OCI-LY7 (cell line): Measurements from ENCODE around the gene PHEX. TPM values are rescaled to one million over a fixed set of nuclear protein-coding genes. Genes with fewer than 3 reads are reported as not detected.

Experiments
- BruUV-seq: library from RNA; stranded (reverse); fragments of 400-500 nt; replicated peaks from 2 replicates; lab custom pipeline; 2021; lab: Mats Ljungman, UMichigan
- CTCF ChIA-PET: fragments of 300-600 bp; sonication (Branson Sonifier 250); formaldehyde crosslinking; loops from one replicate; lab custom pipeline; 2022; ENCODE audit warnings: antibody characterized with exemption; ENCODE audit not compliant: unreplicated experiment; lab: Charles Lee
- POLR2A ChIA-PET: fragments of 300-600 bp; sonication (Branson Sonifier 250); formaldehyde crosslinking; loops from one replicate; lab custom pipeline; 2022; ENCODE audit warnings: antibody characterized with exemption; lab: Charles Lee
- DNase-seq: peaks from one replicate; pipeline ENCODE4 v3.0.0-alpha.2; 2015; ENCODE audit warnings: low spot score
- H2AFZ ChIP-seq: fragments of 200-600 bp; sonication (generic), shearing (Covaris generic); 2 replicates; pipeline ENCODE4 v1.6.1; 2014; ENCODE audit warnings: mild to moderate bottlenecking, antibody characterized with exemption, low read length, moderate library complexity
- H3K27ac ChIP-seq: fragments of 200-600 bp; sonication (generic); 2 replicates; pipeline ENCODE4 v1.5.1; 2014; ENCODE audit warnings: mixed run types, low read depth, mild to moderate bottlenecking, moderate library complexity, low read length, inconsistent platforms; ENCODE audit not compliant: poor library complexity, severe bottlenecking
- H3K36me3 ChIP-seq: fragments of 200-600 bp; sonication (generic); 2 replicates; pipeline ENCODE4 v1.6.1; 2014; ENCODE audit warnings: mild to moderate bottlenecking, antibody characterized with exemption, low read length, moderate library complexity, mixed read lengths; ENCODE audit not compliant: insufficient read depth
- H3K4me1 ChIP-seq: fragments of 200-600 bp; sonication (generic); 2 replicates; pipeline ENCODE4 v1.5.1; 2014; ENCODE audit warnings: mild to moderate bottlenecking, low read length; ENCODE audit not compliant: insufficient read depth, poor library complexity, severe bottlenecking
- H3K4me2 ChIP-seq: fragments of 200-600 bp; sonication (generic); 2 replicates; pipeline ENCODE4 v1.6.1; 2014; ENCODE audit warnings: mild to moderate bottlenecking, low read length
- H3K4me3 ChIP-seq: fragments of 200-600 bp; sonication (generic); 2 replicates; pipeline ENCODE4 v1.5.1; 2014; ENCODE audit warnings: mild to moderate bottlenecking, low read depth, low read length; ENCODE audit not compliant: poor library complexity, severe bottlenecking
- H3K79me2 ChIP-seq: fragments of 200-600 bp; sonication (generic); 2 replicates; pipeline ENCODE4 v1.6.1; 2016; ENCODE audit warnings: low read depth, mild to moderate bottlenecking, low read length, moderate library complexity, mixed read lengths; ENCODE audit not compliant: insufficient read depth
- H3K9me2 ChIP-seq: fragments of 200-600 bp; sonication (generic); 2 replicates; pipeline ENCODE4 v1.6.1; 2016; ENCODE audit warnings: mild to moderate bottlenecking, low read length, mixed read lengths; ENCODE audit not compliant: insufficient read depth
- H3K9me3 ChIP-seq: fragments of 200-600 bp; sonication (generic); 2 replicates; pipeline ENCODE4 v1.6.1; 2014; ENCODE audit warnings: mild to moderate bottlenecking, mixed run types, low read length, mixed read lengths
- H4K20me1 ChIP-seq: fragments of 200-600 bp; sonication (generic); 2 replicates; pipeline ENCODE4 v1.6.1; 2014; ENCODE audit warnings: mild to moderate bottlenecking, antibody characterized with exemption, low read length, moderate library complexity, mixed read lengths; ENCODE audit not compliant: insufficient read depth
- CTCF ChIP-seq: fragments of 200-600 bp; sonication (generic); conservative IDR thresholded peaks from 2 replicates; pipeline ENCODE4 v1.5.1; 2014; ENCODE audit warnings: mild to moderate bottlenecking, antibody characterized with exemption, low read length, moderate library complexity, mixed read lengths
- EZH2phosphoT487 ChIP-seq: fragments of 200-600 bp; sonication (generic); IDR thresholded peaks from 2 replicates; pipeline ENCODE4 v1.6.1; 2018; ENCODE audit warnings: low read depth, borderline replicate concordance, mild to moderate bottlenecking, mixed run types, antibody characterized with exemption, low read length, moderate library complexity, mixed read lengths
- intact Hi-C: fragments of 100-400 bp; cut with micrococcal nuclease; formaldehyde crosslinking; loops from one replicate; pipeline ENCODE4 v1.10.0; 2022; ENCODE audit not compliant: unreplicated experiment
- total RNA-seq, 2 experiments: library from RNA; depleted of rRNA in 1 of 2; stranded (reverse); fragments of >200 nt in 1 of 2; shearing (Covaris generic) in 1 of 2; gene quantifications; 2 replicates each; pipeline ENCODE4 v1.2.3, GENCODE V29; 2014 to 2022

Gene PHEX
- total RNA-seq, 2 experiments from 2014 or later = 0.09 TPM; not detected in 1

GRCh38 chrX:22126327-22126726 lies 94.2 kb downstream of the PHEX start:
- Histone ChIP-seq H3K79me2 (no peaks in the 10 kb centered on the region), H3K4me2 (no peak overlapping the region), H4K20me1 (no peaks in the 10 kb centered on the region), H3K9me2 (no peaks in the 10 kb centered on the region), H3K27ac (no peak overlapping the region), H3K4me3 (no peak overlapping the region), H3K9me3 (no peaks in the 10 kb centered on the region), H3K4me1 (no peaks in the 10 kb centered on the region), H2AFZ (no peak overlapping the region), H3K36me3 (no peaks in the 10 kb centered on the region)
- TF ChIP-seq EZH2phosphoT487 (no peak), CTCF (no peak)
- intact Hi-C loops = no loop called here
- DNase-seq = no peak
- CTCF ChIA-PET = no interaction called here
- BruUV-seq = no TSS peak
- POLR2A ChIA-PET = interaction anchor here (0.7 kb wide), 1 partner anchor 706 kb away, joined by 3 read pairs; no protein-coding TSS in a partner anchor

- Histone ChIP-seq H3K4me2 (no peak overlapping the region), H3K36me3 (no peaks in the 10 kb centered on the region), H3K79me2 (no peaks in the 10 kb centered on the region), H3K9me3 (no peaks in the 10 kb centered on the region), H3K4me1 (no peaks in the 10 kb centered on the region), H3K27ac (no peak overlapping the region), H3K9me2 (no peaks in the 10 kb centered on the region), H2AFZ (no peak overlapping the region), H3K4me3 (no peak overlapping the region), H4K20me1 (no peaks in the 10 kb centered on the region)
- no peak for TF ChIP-seq EZH2phosphoT487
- no peak for TF ChIP-seq CTCF
- DNase-seq = no peak
- BruUV-seq = no TSS peak
- POLR2A ChIA-PET = no interaction called here
- CTCF ChIA-PET = no interaction called here
- intact Hi-C loops = no loop called here
These were observed 96.8 kb downstream of the PHEX start for GRCh38 chrX:22128961-22129360.

- Histone ChIP-seq H3K4me3 (no peak overlapping the region), H3K9me3 (no peaks in the 10 kb centered on the region), H3K27ac (no peak overlapping the region), H3K36me3 (no peaks in the 10 kb centered on the region), H2AFZ (no peak overlapping the region), H3K9me2 (no peaks in the 10 kb centered on the region), H3K4me1 (no peaks in the 10 kb centered on the region), H4K20me1 (no peaks in the 10 kb centered on the region), H3K4me2 (no peak overlapping the region), H3K79me2 (no peaks in the 10 kb centered on the region)
- intact Hi-C loops = no loop called here
- ChIA-PET CTCF (no interaction called here), POLR2A (no interaction called here)
- no peak for DNase-seq
- TF ChIP-seq EZH2phosphoT487 (no peak), CTCF (no peak)
- no TSS peak for BruUV-seq
These were observed 102.6 kb downstream of the PHEX start for GRCh38 chrX:22134681-22135080.
